ENCODE data around the gene TNC.

The TNC gene

DNA sequence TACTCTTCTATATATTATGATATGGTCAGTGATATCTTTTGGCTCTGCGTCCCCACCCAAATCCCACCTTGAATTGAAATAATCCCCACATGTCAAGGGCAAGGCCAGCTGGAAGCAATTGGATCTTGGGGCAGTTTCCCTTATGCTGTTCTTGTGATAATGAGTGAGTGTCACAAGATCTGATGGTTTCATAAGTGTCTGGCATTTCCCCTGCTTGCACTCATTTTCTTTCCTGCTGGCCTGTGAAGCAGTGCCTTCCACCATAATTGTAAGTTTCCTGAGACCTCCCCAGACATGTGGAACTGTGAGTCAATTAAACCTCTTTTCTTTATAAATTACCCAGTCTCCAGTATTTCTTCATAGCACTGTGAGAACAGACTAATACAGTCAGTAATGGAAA lies 45.0 kb upstream of the TNC start:
- no peak overlapping the region for H2AFZ ChIP-seq
- H3K4me1 ChIP-seq: no peaks in the 10 kb centered on the region
- no peaks in the 10 kb centered on the region for H3K9me3 ChIP-seq (ENCODE audit: control insufficient read depth, low read length)
- no peaks in the 10 kb centered on the region for H3K79me2 ChIP-seq
- H3K27me3 ChIP-seq (ENCODE audit: control insufficient read depth, insufficient read depth, low read length): no peaks in the 10 kb centered on the region
- TF ChIP-seq, protein P1, sequence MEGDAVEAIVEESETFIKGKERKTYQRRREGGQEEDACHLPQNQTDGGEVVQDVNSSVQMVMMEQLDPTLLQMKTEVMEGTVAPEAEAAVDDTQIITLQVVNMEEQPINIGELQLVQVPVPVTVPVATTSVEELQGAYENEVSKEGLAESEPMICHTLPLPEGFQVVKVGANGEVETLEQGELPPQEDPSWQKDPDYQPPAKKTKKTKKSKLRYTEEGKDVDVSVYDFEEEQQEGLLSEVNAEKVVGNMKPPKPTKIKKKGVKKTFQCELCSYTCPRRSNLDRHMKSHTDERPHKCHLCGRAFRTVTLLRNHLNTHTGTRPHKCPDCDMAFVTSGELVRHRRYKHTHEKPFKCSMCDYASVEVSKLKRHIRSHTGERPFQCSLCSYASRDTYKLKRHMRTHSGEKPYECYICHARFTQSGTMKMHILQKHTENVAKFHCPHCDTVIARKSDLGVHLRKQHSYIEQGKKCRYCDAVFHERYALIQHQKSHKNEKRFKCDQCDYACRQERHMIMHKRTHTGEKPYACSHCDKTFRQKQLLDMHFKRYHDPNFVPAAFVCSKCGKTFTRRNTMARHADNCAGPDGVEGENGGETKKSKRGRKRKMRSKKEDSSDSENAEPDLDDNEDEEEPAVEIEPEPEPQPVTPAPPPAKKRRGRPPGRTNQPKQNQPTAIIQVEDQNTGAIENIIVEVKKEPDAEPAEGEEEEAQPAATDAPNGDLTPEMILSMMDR (IDR thresholded peaks at IDR 0.05): no peak
- H3K9ac ChIP-seq: no peak overlapping the region
- no peak overlapping the region for H3K4me2 ChIP-seq (ENCODE audit: low read length)
- no peak overlapping the region for H3K27ac ChIP-seq
- no peaks in the 10 kb centered on the region for H3K36me3 ChIP-seq (ENCODE audit: control insufficient read depth, insufficient read depth, low read length)
- no peak overlapping the region for H3K4me3 ChIP-seq (ENCODE audit: low read depth, low read length)

DNA sequence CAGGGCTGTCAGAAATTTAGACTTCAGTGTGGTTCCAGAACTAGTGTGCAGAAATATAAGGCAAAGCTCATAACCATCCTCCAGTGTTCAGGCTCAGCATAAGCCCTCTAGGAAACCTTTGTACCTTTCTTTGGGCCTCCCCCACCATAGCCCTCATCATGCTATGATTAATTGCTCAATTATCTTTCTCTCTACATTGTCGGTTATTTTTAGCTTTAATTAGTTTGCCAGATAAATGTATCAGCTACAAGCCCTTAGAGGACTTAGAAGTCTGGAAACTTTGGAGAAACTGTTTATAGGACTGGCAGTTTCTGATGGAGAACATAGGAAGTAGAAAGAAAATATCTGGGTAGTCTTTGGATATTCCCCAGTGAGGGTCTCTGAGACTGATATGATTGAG lies 43.5 kb upstream of the TNC start:
- Histone ChIP-seq H3K4me1 (no peaks in the 10 kb centered on the region), H2AFZ (no peak overlapping the region), H3K36me3 (ENCODE audit: control insufficient read depth, insufficient read depth, low read length) (no peaks in the 10 kb centered on the region), H3K9me3 (ENCODE audit: control insufficient read depth, low read length) (no peaks in the 10 kb centered on the region), H3K79me2 (no peaks in the 10 kb centered on the region), H3K27me3 (ENCODE audit: control insufficient read depth, insufficient read depth, low read length) (no peaks in the 10 kb centered on the region), H3K27ac (no peak overlapping the region), H3K4me2 (ENCODE audit: low read length) (no peak overlapping the region), H3K4me3 (ENCODE audit: low read depth, low read length) (no peak overlapping the region), H3K9ac (no peak overlapping the region)
- TF ChIP-seq, protein P1 (IDR thresholded peaks at IDR 0.05): no peak

DNA sequence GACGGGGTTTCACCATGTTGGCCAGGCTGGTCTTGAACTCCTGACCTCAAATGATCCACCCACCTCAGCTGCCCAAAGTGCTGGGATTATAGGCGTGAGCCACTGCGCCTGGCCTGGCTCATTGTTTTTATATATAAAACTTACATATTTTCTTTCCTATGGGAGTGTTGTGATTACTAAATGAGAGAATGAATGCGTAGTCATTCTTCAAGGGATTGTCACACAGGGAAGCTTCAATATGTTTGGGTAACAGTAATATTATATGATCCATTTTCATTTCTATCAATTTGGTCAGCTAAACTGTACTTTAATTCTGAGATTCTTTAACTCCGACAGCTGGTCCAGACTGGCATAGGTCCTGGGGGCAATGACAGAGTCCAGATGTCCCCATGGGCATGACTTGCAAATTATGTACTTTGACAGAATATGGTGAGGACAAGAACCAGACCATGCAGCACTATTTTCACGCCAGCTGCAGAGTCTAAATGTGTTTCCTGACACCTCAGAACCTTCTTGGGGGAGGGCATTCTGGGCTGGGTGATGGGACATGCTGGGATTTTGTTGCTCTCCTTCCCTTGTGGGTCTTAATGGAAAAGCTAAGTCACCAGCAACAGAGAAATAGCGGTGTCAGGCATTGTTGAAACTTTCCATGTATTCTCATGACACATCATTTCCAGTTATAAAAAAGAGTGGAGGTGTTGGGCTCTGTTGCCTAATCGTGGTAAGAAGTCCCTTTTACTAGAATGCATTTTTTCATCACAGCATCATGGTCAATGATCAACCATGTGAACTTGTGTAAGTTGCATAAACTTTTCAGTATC lies 40.9 kb upstream of the TNC start:
- Histone ChIP-seq H3K9ac (no peak overlapping the region), H3K27me3 (ENCODE audit: control insufficient read depth, insufficient read depth, low read length) (no peaks in the 10 kb centered on the region), H3K27ac (no peak overlapping the region), H3K79me2 (no peaks in the 10 kb centered on the region), H3K4me1 (no peaks in the 10 kb centered on the region), H3K9me3 (ENCODE audit: control insufficient read depth, low read length) (no peaks in the 10 kb centered on the region), H3K36me3 (ENCODE audit: control insufficient read depth, insufficient read depth, low read length) (no peaks in the 10 kb centered on the region), H2AFZ (no peak overlapping the region), H3K4me2 (ENCODE audit: low read length) (no peak overlapping the region), H3K4me3 (ENCODE audit: low read depth, low read length) (no peak overlapping the region)
- TF ChIP-seq, protein P1 (IDR thresholded peaks at IDR 0.05): no peak

DNA sequence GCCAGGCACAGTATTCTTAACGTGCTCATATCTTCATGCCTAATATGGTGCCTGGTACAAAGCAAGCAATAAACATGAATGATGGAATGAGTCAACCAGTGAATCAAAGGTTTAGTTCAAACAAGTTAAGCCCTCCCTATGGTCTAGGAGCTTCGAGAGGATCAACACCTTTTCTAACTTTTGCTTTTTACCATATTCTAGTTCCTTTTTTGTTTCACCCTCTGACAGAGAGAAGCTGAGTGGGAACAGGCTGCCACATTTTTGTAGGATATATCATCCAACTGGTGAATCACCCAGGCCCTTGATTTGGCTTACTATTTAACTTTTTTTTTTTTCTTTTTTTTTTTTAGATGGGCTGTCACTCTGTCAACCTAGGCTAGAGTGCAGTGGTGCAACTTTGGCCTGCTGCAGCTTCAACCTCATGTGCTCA lies 39.3 kb upstream of the TNC start:
- Histone ChIP-seq H3K9ac (no peak overlapping the region), H3K4me1 (no peaks in the 10 kb centered on the region), H3K4me3 (ENCODE audit: low read depth, low read length) (no peak overlapping the region), H3K27me3 (ENCODE audit: control insufficient read depth, insufficient read depth, low read length) (no peaks in the 10 kb centered on the region), H3K79me2 (no peaks in the 10 kb centered on the region), H3K27ac (no peak overlapping the region), H2AFZ (no peak overlapping the region), H3K4me2 (ENCODE audit: low read length) (no peak overlapping the region), H3K36me3 (ENCODE audit: control insufficient read depth, insufficient read depth, low read length) (no peaks in the 10 kb centered on the region), H3K9me3 (ENCODE audit: control insufficient read depth, low read length) (no peaks in the 10 kb centered on the region)
- TF ChIP-seq, protein P1 (IDR thresholded peaks at IDR 0.05): no peak

DNA sequence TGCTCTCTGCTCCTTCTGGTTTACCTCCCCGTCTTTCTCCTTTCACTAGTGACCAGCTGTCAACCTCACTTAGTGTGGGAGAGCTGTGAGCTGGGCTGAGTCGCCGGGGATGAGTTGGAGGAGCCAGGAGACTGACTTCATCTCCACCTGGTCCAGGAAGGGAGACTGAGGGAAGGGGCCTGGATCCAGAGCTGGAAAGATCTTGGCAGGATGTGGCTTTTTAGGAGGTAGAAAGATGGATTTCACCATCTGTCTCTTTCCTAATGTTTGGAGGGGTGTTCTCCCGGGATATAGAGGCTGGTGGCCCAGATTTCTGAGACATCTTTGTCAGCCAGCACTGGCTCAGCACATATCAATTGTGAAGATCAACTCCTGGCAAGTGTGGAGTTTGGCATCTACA lies 37.1 kb upstream of the TNC start:
- TF ChIP-seq, protein P1 (IDR thresholded peaks at IDR 0.05): no peak

More for the DNA sequence above, 37.1 kb upstream of the TNC start:
- H3K4me1 ChIP-seq: no peaks in the 10 kb centered on the region
- H3K27me3 ChIP-seq (ENCODE audit: control insufficient read depth, insufficient read depth, low read length): no peaks in the 10 kb centered on the region
- no peaks in the 10 kb centered on the region for H3K9me3 ChIP-seq (ENCODE audit: control insufficient read depth, low read length)
- H3K4me2 ChIP-seq (ENCODE audit: low read length): no peak overlapping the region
- no peak overlapping the region for H3K4me3 ChIP-seq (ENCODE audit: low read depth, low read length)
- no peak overlapping the region for H3K27ac ChIP-seq
- no peak overlapping the region for H3K9ac ChIP-seq
- H3K36me3 ChIP-seq (ENCODE audit: control insufficient read depth, insufficient read depth, low read length): no peaks in the 10 kb centered on the region
- H3K79me2 ChIP-seq: no peaks in the 10 kb centered on the region
- no peak overlapping the region for H2AFZ ChIP-seq

Measured in parathyroid adenoma (tissue), 2 donors.